Activated CD4-positive, alpha-beta T cell treated with anti-CD3 and anti-CD28 coated beads, Interleukin-2, amount 50 U/mL, for 24 hours (primary cell): Measurements from ENCODE around the gene NPAS3.

ENCODE experiments used
- DNase-seq, 2 donors: peaks; one replicate each; pipeline ENCODE4 v3.0.0-alpha.2; 2020; ENCODE audit warnings: low read depth in 1 of 2, low spot score in 1 of 2

NPAS3 gene

GRCh38 chr14:32940066-32940651, 1.5 kb downstream of the NPAS3 start:
- no peak for DNase-seq

DNA sequence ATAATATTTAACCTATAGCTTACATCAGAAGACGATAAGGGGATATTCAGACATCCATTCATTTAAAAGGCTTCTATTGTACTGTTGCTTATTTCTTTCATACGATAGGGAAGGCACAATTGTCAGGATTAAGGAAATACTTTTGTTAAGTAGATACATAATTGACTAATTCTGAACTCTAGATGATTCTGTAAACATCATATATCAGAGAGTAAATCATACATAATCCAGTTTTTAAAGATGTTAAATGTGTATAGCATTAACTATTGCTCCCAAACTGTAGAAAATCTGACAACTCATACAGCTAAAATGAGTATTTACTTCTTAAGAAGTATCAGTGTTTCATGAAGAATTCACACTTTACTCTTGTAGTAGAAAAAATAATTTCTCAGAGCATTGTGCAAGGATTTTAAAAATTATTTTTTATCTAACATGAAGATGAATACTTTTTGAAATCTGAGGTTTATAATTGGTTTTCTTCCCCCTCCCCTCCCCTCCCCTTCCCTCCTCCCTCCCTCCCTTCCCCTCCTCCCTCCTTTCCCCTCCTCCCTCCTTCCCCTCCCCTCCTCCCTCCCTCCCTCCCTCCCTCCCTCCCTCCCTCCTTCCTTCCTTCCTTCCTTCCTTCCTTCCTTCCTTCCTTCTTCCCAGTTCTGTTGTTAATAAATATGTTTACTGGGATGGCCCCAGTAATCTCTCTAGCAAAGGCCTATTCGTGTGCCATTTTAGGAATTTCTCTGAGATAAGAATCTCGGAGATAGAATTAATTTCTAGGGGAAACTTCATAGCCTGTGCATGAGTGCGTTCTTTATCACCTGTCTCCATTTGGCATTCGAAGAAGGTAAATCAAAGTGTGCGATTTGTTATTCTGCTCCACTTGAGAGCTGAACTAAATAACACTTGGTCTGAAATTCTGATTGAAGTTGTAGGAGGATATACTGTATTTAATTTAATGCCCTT, 2.3 kb downstream of the NPAS3 start:
- no peak for DNase-seq

- DNase-seq = no peak
Observed at GRCh38 chr14:32941668-32942065, 3.0 kb downstream of the NPAS3 start.

GRCh38 chr14:32947081-32947480, 8.4 kb downstream of the NPAS3 start:
- no peak for DNase-seq

GRCh38 chr14:32947792-32948191, 9.1 kb downstream of the NPAS3 start:
- DNase-seq = no peak

- DNase-seq = no peak
Observed at GRCh38 chr14:32950584-32950983, 11.9 kb downstream of the NPAS3 start.

DNA sequence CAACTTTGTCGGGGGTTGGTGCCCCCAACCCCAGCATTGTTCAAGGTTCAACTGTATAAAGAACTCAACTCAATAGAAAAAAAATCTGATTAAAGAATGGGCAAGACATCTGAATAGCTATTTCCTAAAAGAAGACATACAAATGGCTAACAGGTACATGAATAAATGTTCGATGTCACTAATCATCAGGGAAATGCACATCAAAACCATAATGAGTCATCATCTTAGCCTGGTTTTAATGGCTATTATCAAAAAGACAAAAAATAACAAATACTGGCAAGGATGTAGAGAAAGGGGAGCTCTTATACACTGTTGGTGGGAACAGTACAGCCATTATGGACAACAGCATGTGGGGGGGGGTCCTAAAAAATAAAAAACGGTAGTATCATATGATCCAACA, 28.7 kb downstream of the NPAS3 start:
- DNase-seq = no peak

GRCh38 chr14:32968972-32969544, 30.4 kb downstream of the NPAS3 start:
- DNase-seq = no peak

DNA sequence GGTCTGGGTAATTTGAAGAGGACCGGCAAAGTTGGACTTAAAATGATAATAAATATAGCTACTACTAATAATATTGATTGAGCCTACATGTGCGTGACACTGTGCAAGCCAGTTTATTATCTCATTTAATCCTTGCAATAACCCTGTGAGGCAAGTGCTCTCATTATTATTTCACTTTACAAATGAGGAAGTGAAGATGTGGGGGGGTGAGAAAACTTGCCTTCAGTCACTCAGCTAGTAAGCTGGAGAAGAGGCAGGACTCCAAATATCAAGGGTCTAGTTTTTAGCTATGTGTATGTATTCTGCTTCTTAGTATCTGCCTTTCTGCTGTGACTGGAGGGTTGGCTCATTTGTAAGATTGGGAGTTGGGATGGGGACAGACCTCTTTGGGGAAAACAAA, 39.2 kb downstream of the NPAS3 start:
- DNase-seq = no peak

GRCh38 chr14:32978691-32979255, 40.1 kb downstream of the NPAS3 start:
- no peak for DNase-seq

DNA sequence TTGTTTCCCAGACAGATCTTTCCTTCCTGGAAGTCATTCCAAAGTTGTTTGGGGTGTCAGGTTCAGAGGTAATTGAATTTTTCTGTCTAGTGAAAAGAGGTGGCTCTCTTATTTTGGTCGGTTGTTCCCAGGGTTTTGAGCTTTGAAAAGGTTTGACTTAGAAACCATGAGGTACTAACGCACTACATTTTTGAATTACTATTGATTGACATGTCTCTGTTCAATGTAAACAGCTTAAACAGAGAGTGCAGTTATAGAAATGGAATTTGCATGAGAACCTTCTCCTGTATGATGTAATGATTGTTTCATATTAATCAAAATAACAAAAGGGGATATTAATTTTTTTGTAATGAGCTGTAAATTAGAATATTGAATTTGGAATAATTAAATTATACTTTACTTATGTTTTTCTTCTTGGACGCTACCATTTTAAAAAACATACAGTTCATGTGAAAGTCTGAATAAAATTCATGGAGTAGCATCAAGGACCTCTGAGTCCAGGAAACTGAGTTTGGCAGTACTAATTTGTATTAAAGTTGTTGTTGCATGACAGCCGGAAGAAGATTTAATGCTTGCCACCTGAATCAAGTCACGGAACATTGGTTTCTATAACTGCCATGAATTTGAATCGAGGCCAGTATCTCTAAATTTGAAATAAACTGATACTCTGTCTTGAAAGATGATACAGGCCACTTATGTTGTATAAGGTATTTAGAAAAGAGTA, 41.7 kb downstream of the NPAS3 start:
- no peak for DNase-seq

GRCh38 chr14:32980902-32981501, 42.3 kb downstream of the NPAS3 start:
- DNase-seq = no peak

GRCh38 chr14:32984241-32984930, 45.7 kb downstream of the NPAS3 start:
- no peak for DNase-seq

DNA sequence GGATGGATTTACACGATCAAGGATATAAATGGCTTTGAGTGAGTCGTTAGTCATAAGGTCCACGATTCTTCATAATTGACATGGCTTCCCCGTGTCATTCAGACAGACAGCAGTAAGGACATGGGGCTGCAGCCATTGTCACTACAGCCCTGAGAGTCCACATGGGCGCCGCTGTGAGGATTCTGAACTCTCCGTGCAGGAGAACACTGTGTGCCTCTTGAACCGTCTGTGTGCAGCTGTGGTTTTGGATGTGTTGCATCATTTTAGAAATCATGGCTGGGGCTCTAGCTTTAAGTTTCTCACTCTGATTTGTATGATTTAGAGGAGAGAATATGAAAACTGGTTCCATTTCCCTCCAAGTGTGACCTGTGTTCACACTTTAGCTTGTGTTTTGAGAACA, 47.2 kb downstream of the NPAS3 start:
- DNase-seq = no peak

DNA sequence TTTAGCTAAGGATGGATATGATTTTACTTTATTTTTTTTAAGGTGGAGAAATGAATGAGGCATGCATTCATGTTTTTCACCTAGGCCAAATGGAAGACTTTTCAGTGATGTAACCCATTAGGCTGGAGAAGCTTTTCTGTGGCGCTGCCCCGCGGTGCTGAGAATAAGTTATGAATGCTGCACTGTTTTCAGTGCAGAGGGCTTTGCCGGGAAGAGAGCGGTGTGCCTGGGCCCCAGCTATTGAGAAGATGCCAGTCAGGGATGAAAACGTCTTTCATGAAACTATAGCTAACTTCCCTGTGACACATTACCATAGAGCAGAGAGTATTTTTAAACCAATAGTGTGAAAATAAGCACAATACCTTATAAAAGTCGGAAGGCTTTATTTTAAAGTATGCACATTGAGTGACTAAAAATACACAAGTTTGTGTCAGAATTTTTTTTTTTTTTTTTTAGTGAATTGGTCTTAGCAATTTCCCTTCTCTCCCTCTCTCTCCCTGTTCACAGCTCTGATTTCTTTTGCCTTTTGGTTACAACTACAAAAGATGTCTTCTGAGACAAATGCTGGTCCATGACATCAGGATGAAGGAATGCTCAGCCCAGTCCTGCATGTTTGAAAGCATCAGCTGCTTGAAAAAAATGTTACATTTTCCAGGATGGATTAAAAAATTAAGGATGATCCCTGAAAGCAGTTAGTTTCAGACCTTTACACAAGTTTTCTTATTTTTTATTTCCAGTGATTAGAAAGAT, 48.3 kb downstream of the NPAS3 start:
- DNase-seq = no peak

DNA sequence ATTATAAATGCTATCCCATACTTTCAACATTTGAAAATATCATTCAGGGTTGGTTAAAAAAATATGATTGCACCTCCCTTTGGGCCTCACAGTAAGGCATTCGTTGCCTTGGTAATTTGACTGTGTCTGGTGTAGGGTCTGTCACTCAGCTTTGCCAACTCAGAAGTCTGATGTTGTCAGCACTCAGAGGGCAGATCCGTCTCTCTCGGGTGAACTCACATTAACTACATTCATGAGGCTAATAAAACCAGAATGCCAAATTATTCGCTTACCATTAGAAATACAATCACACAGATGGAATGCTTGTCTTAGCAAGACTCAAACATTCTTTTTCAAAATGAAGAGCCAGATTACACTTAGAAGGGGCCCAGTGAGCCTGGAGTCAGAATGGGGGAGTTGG, 53.0 kb downstream of the NPAS3 start:
- DNase-seq = no peak

DNA sequence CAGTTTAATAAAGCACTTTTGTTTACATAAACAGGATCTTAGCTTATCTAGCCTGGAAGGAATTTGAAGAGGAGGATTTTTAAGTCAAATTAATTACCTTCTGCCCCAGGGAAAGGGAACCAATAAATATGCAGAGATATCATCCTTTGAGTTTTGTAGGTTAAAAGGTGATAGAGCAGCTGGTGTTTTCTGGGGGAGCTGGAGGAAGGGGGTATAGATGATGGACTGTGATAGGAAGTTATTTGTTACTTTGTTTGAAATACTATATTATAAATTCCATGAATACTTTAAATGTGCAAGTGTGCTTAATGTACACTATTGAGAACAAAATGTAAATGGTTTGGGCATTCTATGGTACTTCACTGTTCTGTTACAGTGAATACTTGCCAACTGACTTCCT, 55.2 kb downstream of the NPAS3 start:
- DNase-seq = no peak

GRCh38 chr14:32996343-32996742, 57.7 kb downstream of the NPAS3 start:
- no peak for DNase-seq

- no peak for DNase-seq
Observed at GRCh38 chr14:32998433-32998832, 59.8 kb downstream of the NPAS3 start.

DNA sequence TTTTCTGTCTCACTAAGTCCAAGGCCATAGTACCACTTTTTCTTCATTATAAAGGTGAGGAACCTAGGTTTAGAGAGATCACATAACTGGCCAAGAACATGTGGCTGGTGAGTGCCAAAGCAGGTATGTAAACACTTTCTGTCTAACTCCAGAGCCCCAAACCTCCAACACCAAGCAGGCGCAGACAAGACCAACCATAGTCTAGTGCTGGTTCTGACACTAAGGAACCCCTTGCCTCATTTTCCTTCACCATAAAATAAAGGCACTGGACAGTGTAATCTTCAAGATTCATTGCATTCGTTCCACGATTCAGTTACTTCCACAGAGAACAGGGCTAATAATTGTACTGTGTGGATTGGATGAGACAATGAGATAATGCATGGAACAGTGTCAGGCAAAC, 71.0 kb downstream of the NPAS3 start:
- no peak for DNase-seq
